ENCODE results near the gene NYAP1.

- TF ChIP-seq EP300 (IDR thresholded peaks at IDR 0.05) (no peak), POLR2A (IDR thresholded peaks at IDR 0.05) (no peak), POLR2AphosphoS5 (IDR thresholded peaks at IDR 0.05) (no peak)
- TF ChIP-seq, protein P1, sequence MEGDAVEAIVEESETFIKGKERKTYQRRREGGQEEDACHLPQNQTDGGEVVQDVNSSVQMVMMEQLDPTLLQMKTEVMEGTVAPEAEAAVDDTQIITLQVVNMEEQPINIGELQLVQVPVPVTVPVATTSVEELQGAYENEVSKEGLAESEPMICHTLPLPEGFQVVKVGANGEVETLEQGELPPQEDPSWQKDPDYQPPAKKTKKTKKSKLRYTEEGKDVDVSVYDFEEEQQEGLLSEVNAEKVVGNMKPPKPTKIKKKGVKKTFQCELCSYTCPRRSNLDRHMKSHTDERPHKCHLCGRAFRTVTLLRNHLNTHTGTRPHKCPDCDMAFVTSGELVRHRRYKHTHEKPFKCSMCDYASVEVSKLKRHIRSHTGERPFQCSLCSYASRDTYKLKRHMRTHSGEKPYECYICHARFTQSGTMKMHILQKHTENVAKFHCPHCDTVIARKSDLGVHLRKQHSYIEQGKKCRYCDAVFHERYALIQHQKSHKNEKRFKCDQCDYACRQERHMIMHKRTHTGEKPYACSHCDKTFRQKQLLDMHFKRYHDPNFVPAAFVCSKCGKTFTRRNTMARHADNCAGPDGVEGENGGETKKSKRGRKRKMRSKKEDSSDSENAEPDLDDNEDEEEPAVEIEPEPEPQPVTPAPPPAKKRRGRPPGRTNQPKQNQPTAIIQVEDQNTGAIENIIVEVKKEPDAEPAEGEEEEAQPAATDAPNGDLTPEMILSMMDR (IDR thresholded peaks at IDR 0.05) = no peak
Observed at GRCh38 chr7:100456562-100456961, 27.2 kb upstream of the NYAP1 start.
